HEK293 (cell line): ENCODE results near the gene SIN3A.
A peak's percentile ranks its signal among the peaks of the same experiment; 100 is the strongest.

ENCODE experiments used
- GLIS1 ChIP-seq: fragments of 450-650 bp; formaldehyde crosslinking; IDR thresholded peaks from 2 replicates; pipeline ENCODE4 v1.5.1; 2016; ENCODE audit warnings: missing biosample characterization, missing genetic modification characterization
- HOXC10 ChIP-seq: sonication (generic); formaldehyde crosslinking; IDR thresholded peaks from 2 replicates; pipeline ENCODE4 v1.8.1; 2023; ENCODE audit warnings: mild to moderate bottlenecking, missing genetic modification reagents
- KLF7 ChIP-seq: fragments of 450-650 bp; formaldehyde crosslinking; IDR thresholded peaks from 2 replicates; pipeline ENCODE4 v1.5.1; 2016; ENCODE audit warnings: missing biosample characterization, missing genetic modification characterization, borderline replicate concordance
- KLF8 ChIP-seq: fragments of 450-650 bp; formaldehyde crosslinking; IDR thresholded peaks from 2 replicates; pipeline ENCODE4 v1.5.1; 2016; ENCODE audit warnings: missing biosample characterization, missing genetic modification characterization
- RBAK ChIP-seq: fragments of 450-650 bp; formaldehyde crosslinking; IDR thresholded peaks from 2 replicates; pipeline ENCODE4 v1.5.1; 2016; ENCODE audit warnings: missing biosample characterization, missing genetic modification characterization
- REPIN1 ChIP-seq: fragments of 450-650 bp; formaldehyde crosslinking; IDR thresholded peaks from 2 replicates; pipeline ENCODE4 v1.5.1; 2017; ENCODE audit warnings: missing biosample characterization, missing genetic modification characterization, low read depth
- SCRT2 ChIP-seq: fragments of 450-650 bp; formaldehyde crosslinking; IDR thresholded peaks from 2 replicates; pipeline ENCODE4 v1.5.1; 2016; ENCODE audit warnings: missing biosample characterization, missing genetic modification characterization
- SP2 ChIP-seq: fragments of 450-650 bp; formaldehyde crosslinking; IDR thresholded peaks from 2 replicates; pipeline ENCODE4 v1.5.1; 2016; ENCODE audit warnings: missing biosample characterization, missing genetic modification characterization
- SP7 ChIP-seq: fragments of 450-650 bp; formaldehyde crosslinking; IDR thresholded peaks from 2 replicates; pipeline ENCODE4 v1.5.1; 2016; ENCODE audit warnings: missing biosample characterization, missing genetic modification characterization
- WT1 ChIP-seq: fragments of 450-650 bp; formaldehyde crosslinking; IDR thresholded peaks from 2 replicates; pipeline ENCODE4 v1.5.1; 2016; ENCODE audit warnings: missing biosample characterization, missing genetic modification characterization
- ZBTB48 ChIP-seq: fragments of 450-650 bp; formaldehyde crosslinking; IDR thresholded peaks from 2 replicates; pipeline ENCODE4 v1.5.1; 2016; ENCODE audit warnings: missing biosample characterization, missing genetic modification characterization
- ZEB2 ChIP-seq: fragments of 450-650 bp; formaldehyde crosslinking; IDR thresholded peaks from 2 replicates; pipeline ENCODE4 v1.5.1; 2016; ENCODE audit warnings: missing biosample characterization, missing genetic modification characterization
- ZNF10 ChIP-seq: fragments of 450-650 bp; formaldehyde crosslinking; IDR thresholded peaks from 2 replicates; pipeline ENCODE4 v1.5.1; 2017; ENCODE audit warnings: missing biosample characterization, missing genetic modification characterization
- ZNF138 ChIP-seq: fragments of 450-650 bp; formaldehyde crosslinking; IDR thresholded peaks from 2 replicates; pipeline ENCODE4 v1.5.1; 2016; ENCODE audit warnings: missing biosample characterization, missing genetic modification characterization, borderline replicate concordance
- ZNF19 ChIP-seq: fragments of 450-650 bp; formaldehyde crosslinking; IDR thresholded peaks from 2 replicates; pipeline ENCODE4; 2016; ENCODE audit warnings: missing biosample characterization, missing genetic modification characterization, low read depth
- ZNF2 ChIP-seq: fragments of 450-650 bp; formaldehyde crosslinking; IDR thresholded peaks from 2 replicates; pipeline ENCODE4 v1.5.1; 2016; ENCODE audit warnings: missing biosample characterization, missing genetic modification characterization
- ZNF24 ChIP-seq: fragments of 450-650 bp; formaldehyde crosslinking; IDR thresholded peaks from 2 replicates; pipeline ENCODE4 v1.5.1; 2016; ENCODE audit warnings: missing biosample characterization, missing genetic modification characterization
- ZNF274 ChIP-seq, 2 experiments: fragments of 200-500 bp in 1 of 2; fragments of 450-650 bp in 1 of 2; sonication (Bioruptor generic) in 1 of 2; formaldehyde crosslinking in 1 of 2; IDR thresholded peaks; 2 replicates each; pipeline versions ENCODE4 v1.5.1 to v1.6.1; 2014 to 2016; ENCODE audit warnings: borderline replicate concordance in 1 of 2, inconsistent platforms in 1 of 2, low read length in 1 of 2, missing biosample characterization in 1 of 2, missing genetic modification characterization in 1 of 2
- ZNF292 ChIP-seq: fragments of 450-650 bp; formaldehyde crosslinking; IDR thresholded peaks from 2 replicates; pipeline ENCODE4 v1.5.1; 2016; ENCODE audit warnings: low read depth, missing biosample characterization, missing genetic modification characterization, borderline replicate concordance
- ZNF350 ChIP-seq: fragments of 450-650 bp; formaldehyde crosslinking; IDR thresholded peaks from 2 replicates; pipeline ENCODE4 v1.5.0; 2017; ENCODE audit warnings: missing biosample characterization, mild to moderate bottlenecking, missing genetic modification characterization
- ZNF37A ChIP-seq: fragments of 450-650 bp; IDR thresholded peaks from 2 replicates; pipeline ENCODE4 v1.5.1; 2018; ENCODE audit warnings: missing biosample characterization, missing genetic modification characterization
- ZNF629 ChIP-seq: fragments of 450-650 bp; formaldehyde crosslinking; IDR thresholded peaks from 2 replicates; pipeline ENCODE4 v1.5.1; 2017; ENCODE audit warnings: missing biosample characterization, missing genetic modification characterization
- ZNF747 ChIP-seq: fragments of 450-650 bp; formaldehyde crosslinking; IDR thresholded peaks from 2 replicates; pipeline ENCODE4 v1.5.1; 2016; ENCODE audit warnings: missing biosample characterization, missing genetic modification characterization
- ZNF830 ChIP-seq: fragments of 450-650 bp; IDR thresholded peaks from 2 replicates; pipeline ENCODE4 v1.5.0; 2018; ENCODE audit warnings: missing biosample characterization, missing genetic modification characterization, low read depth, mild to moderate bottlenecking, moderate library complexity
- ZSCAN16 ChIP-seq: fragments of 450-650 bp; formaldehyde crosslinking; IDR thresholded peaks from 2 replicates; pipeline ENCODE4 v1.5.1; 2016; ENCODE audit warnings: missing biosample characterization, missing genetic modification characterization
- ZSCAN23 ChIP-seq: fragments of 450-650 bp; formaldehyde crosslinking; IDR thresholded peaks from 2 replicates; pipeline ENCODE4 v1.5.1; 2016; ENCODE audit warnings: missing biosample characterization, missing genetic modification characterization
- ZXDB ChIP-seq: fragments of 450-650 bp; formaldehyde crosslinking; IDR thresholded peaks from 2 replicates; pipeline ENCODE4 v1.5.1; 2016; ENCODE audit warnings: missing biosample characterization, missing genetic modification characterization
- TF ChIP-seq, protein P1 (sequence below): fragments of 450-650 bp; formaldehyde crosslinking; IDR thresholded peaks from 2 replicates; pipeline ENCODE4 v1.5.1; 2016; ENCODE audit warnings: missing biosample characterization, missing genetic modification characterization
- TF ChIP-seq, protein P2 (sequence below): fragments of 450-650 bp; formaldehyde crosslinking; IDR thresholded peaks from 2 replicates; pipeline ENCODE4 v1.5.1; 2016; ENCODE audit warnings: missing biosample characterization, missing genetic modification characterization
- TF ChIP-seq, protein P3 (sequence below): fragments of 450-650 bp; formaldehyde crosslinking; IDR thresholded peaks from 2 replicates; pipeline ENCODE4 v1.5.1; 2016; ENCODE audit warnings: missing biosample characterization, missing genetic modification characterization
- TF ChIP-seq, protein P4 (sequence below): fragments of 450-650 bp; formaldehyde crosslinking; IDR thresholded peaks from 2 replicates; pipeline ENCODE4 v1.5.1; 2016; ENCODE audit warnings: missing biosample characterization, missing genetic modification characterization
- TF ChIP-seq, protein P5 (sequence below): fragments of 450-650 bp; formaldehyde crosslinking; IDR thresholded peaks from 2 replicates; pipeline ENCODE4 v1.5.1; 2016; ENCODE audit warnings: missing biosample characterization, missing genetic modification characterization
- TF ChIP-seq, protein P6 (sequence below): sonication (generic); formaldehyde crosslinking; IDR thresholded peaks from 2 replicates; pipeline ENCODE4 v1.8.1; 2022; ENCODE audit warnings: mild to moderate bottlenecking, moderate library complexity, missing genetic modification reagents

The SIN3A gene

DNA sequence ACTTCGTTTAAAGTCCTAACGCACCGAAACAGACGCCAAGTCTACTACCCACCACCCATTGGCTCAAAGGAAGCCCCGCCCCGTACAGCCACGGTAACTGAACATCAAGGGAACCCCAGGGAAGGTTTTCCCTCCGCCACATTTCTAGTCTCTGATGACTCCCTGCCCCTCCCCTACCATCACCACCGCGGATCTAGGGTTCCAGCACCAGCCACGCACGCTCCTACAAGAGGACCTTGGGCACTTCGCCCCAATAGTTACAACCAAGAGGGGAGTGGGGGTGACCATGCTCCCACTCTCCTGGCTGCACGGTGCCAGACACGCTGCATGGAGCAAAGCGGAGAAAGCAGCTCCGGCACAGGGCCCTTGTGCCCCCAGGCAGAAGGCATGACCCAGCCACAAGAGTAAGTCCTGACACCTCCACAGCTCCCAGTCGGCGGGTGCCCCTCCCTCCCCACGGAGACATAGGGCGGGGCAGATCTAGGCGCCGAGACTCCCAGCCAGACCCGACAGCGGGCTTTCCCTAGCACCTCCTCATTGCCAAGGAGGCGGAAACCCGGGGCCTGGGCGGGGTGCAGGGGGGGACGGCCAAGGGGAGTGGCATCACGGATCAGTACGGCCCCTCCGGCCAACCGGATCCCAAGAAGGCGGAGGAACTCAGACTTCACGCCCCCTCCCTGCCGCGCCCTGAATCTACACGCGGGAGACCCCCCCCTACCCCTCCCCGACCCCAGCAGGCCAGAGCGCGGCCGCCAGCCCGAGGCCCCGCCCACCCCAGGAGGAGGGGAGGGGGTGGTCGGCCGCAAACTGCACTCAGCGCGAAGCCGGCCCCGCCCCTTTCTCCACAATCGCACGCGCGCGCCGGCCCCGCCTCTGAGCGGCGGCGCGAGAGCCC is 936 bp downstream of the SIN3A start (continued):
- no peak for TF ChIP-seq RBAK (tag by site-specific recombination)
- TF ChIP-seq, protein P1, sequence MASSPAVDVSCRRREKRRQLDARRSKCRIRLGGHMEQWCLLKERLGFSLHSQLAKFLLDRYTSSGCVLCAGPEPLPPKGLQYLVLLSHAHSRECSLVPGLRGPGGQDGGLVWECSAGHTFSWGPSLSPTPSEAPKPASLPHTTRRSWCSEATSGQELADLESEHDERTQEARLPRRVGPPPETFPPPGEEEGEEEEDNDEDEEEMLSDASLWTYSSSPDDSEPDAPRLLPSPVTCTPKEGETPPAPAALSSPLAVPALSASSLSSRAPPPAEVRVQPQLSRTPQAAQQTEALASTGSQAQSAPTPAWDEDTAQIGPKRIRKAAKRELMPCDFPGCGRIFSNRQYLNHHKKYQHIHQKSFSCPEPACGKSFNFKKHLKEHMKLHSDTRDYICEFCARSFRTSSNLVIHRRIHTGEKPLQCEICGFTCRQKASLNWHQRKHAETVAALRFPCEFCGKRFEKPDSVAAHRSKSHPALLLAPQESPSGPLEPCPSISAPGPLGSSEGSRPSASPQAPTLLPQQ: peak; percentile 68
- TF ChIP-seq ZNF292 (tag by site-specific recombination): no peak
- TF ChIP-seq ZNF830 (tag by site-specific recombination): no peak
- peak; percentile 86; the same call in 1 of the 2 replicates for TF ChIP-seq KLF7 (tag by site-specific recombination)
- TF ChIP-seq, protein P2, sequence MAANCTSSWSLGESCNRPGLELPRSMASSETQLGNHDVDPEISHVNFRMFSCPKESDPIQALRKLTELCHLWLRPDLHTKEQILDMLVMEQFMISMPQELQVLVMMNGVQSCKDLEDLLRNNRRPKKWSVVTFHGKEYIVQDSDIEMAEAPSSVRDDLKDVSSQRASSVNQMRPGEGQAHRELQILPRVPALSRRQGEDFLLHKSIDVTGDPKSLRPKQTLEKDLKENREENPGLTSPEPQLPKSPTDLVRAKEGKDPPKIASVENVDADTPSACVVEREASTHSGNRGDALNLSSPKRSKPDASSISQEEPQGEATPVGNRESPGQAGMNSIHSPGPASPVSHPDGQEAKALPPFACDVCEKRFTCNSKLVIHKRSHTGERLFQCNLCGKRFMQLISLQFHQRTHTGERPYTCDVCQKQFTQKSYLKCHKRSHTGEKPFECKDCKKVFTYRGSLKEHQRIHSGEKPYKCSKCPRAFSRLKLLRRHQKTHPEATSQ (tag by site-specific recombination): no peak
- TF ChIP-seq ZNF138: no peak
- TF ChIP-seq ZXDB: peak; percentile 100
- no peak for TF ChIP-seq ZNF37A (tag by site-specific recombination)
- TF ChIP-seq, protein P3, sequence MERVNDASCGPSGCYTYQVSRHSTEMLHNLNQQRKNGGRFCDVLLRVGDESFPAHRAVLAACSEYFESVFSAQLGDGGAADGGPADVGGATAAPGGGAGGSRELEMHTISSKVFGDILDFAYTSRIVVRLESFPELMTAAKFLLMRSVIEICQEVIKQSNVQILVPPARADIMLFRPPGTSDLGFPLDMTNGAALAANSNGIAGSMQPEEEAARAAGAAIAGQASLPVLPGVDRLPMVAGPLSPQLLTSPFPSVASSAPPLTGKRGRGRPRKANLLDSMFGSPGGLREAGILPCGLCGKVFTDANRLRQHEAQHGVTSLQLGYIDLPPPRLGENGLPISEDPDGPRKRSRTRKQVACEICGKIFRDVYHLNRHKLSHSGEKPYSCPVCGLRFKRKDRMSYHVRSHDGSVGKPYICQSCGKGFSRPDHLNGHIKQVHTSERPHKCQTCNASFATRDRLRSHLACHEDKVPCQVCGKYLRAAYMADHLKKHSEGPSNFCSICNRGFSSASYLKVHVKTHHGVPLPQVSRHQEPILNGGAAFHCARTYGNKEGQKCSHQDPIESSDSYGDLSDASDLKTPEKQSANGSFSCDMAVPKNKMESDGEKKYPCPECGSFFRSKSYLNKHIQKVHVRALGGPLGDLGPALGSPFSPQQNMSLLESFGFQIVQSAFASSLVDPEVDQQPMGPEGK (tag by site-specific recombination): peak; percentile 100
- TF ChIP-seq SP7 (tag by site-specific recombination): peak; percentile 93
- no peak for TF ChIP-seq SCRT2 (tag by site-specific recombination)
- TF ChIP-seq, protein P4, sequence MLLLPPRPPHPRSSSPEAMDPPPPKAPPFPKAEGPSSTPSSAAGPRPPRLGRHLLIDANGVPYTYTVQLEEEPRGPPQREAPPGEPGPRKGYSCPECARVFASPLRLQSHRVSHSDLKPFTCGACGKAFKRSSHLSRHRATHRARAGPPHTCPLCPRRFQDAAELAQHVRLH (tag by site-specific recombination): peak; percentile 87
- peak; percentile 90 for TF ChIP-seq KLF8
- no peak for TF ChIP-seq ZNF274 (IDR thresholded peaks at IDR 0.05; ENCODE audit: low read length)
- TF ChIP-seq ZNF274 (tag by site-specific recombination; IDR thresholded peaks at IDR 0.05; ENCODE audit: borderline replicate concordance): no peak
- TF ChIP-seq ZNF19: no peak
- peak; percentile 85 for TF ChIP-seq GLIS1
- peak; percentile 82 for TF ChIP-seq WT1 (tag by site-specific recombination)
- TF ChIP-seq ZSCAN23 (tag by site-specific recombination): peak; percentile 67; the same call in 1 of the 2 replicates
- no peak for TF ChIP-seq ZNF350 (tag by site-specific recombination)
- peak; percentile 88; the same call in 1 of the 2 replicates for TF ChIP-seq ZNF2 (tag by site-specific recombination)
- TF ChIP-seq, protein P5, sequence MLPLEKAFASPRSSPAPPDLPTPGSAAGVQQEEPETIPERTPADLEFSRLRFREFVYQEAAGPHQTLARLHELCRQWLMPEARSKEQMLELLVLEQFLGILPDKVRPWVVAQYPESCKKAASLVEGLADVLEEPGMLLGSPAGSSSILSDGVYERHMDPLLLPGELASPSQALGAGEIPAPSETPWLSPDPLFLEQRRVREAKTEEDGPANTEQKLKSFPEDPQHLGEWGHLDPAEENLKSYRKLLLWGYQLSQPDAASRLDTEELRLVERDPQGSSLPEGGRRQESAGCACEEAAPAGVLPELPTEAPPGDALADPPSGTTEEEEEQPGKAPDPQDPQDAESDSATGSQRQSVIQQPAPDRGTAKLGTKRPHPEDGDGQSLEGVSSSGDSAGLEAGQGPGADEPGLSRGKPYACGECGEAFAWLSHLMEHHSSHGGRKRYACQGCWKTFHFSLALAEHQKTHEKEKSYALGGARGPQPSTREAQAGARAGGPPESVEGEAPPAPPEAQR (tag by site-specific recombination): no peak; the same call in 1 of the 2 replicates
- peak; percentile 82 for TF ChIP-seq SP2 (tag by site-specific recombination)
- TF ChIP-seq ZNF629: peak; percentile 86
- TF ChIP-seq ZNF10: peak; percentile 83
- TF ChIP-seq HOXC10 (CRISPR knock-in tag): no peak
- peak; percentile 99 for TF ChIP-seq ZBTB48 (tag by site-specific recombination)
- peak; percentile 80; the same call in 1 of the 2 replicates for TF ChIP-seq ZNF24
- no peak for TF ChIP-seq ZSCAN16 (tag by site-specific recombination)
- TF ChIP-seq ZEB2 (tag by site-specific recombination): peak; percentile 98
- TF ChIP-seq, protein P6, sequence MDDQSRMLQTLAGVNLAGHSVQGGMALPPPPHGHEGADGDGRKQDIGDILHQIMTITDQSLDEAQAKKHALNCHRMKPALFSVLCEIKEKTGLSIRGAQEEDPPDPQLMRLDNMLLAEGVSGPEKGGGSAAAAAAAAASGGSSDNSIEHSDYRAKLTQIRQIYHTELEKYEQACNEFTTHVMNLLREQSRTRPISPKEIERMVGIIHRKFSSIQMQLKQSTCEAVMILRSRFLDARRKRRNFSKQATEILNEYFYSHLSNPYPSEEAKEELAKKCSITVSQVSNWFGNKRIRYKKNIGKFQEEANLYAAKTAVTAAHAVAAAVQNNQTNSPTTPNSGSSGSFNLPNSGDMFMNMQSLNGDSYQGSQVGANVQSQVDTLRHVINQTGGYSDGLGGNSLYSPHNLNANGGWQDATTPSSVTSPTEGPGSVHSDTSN (CRISPR knock-in tag): no peak
- TF ChIP-seq ZNF747 (tag by site-specific recombination): no peak
- no peak for TF ChIP-seq REPIN1 (tag by site-specific recombination)
